GM12892 (cell line): ENCODE results near the gene MN1.

Source experiments
- DNase-seq: peaks from one replicate; pipeline ENCODE4 v3.0.0; 2011; ENCODE audit not compliant: insufficient read length
- FAIRE-seq: peaks from 2 replicates; lab custom pipeline; 2011; peaks lifted over from hg19 to GRCh38; lab: Jason Lieb, UNC
- POLR2A ChIP-seq: IDR thresholded peaks from 2 replicates; pipeline ENCODE4 v1.6.1; 2011; ENCODE audit warnings: low read depth, low read length, control low read depth
- POLR2AphosphoS5 ChIP-seq: IDR thresholded peaks from 2 replicates; pipeline ENCODE4 v1.6.1; 2011; ENCODE audit warnings: low read depth, low read length, control low read depth
- TAF1 ChIP-seq: IDR thresholded peaks from 2 replicates; pipeline ENCODE4 v1.6.1; 2011; ENCODE audit warnings: low read depth, mild to moderate bottlenecking, control low read depth, low read length, borderline replicate concordance

MN1 gene

DNA sequence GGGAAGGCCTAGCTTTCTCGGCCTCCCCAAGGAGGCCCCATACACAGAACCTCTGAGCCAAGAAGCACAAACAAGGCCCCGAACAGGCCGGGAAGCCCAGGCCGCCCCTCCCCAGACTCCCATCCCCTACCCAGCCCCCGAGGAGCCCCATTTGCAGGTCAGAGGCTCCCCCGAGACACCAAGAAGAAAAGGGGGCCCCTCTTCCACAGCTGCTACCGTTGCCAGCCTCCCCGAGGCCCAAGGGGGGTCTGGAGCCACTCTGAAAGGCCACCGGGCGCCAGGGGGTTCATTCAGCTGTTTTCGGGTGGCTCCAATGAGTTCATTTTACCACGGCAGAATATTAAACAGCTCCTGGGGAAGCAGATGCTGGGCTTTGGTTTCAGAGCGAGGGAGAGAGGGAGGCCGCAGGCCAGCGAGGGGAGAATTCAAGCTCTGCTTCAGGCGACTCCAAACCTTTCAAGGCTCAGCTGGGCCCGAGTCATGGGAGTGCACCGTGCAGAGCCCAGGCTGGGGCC is 28.5 kb downstream of the MN1 start:
- FAIRE-seq, result no peak
- DNase-seq, result no peak
- no peak for TF ChIP-seq POLR2A

DNA sequence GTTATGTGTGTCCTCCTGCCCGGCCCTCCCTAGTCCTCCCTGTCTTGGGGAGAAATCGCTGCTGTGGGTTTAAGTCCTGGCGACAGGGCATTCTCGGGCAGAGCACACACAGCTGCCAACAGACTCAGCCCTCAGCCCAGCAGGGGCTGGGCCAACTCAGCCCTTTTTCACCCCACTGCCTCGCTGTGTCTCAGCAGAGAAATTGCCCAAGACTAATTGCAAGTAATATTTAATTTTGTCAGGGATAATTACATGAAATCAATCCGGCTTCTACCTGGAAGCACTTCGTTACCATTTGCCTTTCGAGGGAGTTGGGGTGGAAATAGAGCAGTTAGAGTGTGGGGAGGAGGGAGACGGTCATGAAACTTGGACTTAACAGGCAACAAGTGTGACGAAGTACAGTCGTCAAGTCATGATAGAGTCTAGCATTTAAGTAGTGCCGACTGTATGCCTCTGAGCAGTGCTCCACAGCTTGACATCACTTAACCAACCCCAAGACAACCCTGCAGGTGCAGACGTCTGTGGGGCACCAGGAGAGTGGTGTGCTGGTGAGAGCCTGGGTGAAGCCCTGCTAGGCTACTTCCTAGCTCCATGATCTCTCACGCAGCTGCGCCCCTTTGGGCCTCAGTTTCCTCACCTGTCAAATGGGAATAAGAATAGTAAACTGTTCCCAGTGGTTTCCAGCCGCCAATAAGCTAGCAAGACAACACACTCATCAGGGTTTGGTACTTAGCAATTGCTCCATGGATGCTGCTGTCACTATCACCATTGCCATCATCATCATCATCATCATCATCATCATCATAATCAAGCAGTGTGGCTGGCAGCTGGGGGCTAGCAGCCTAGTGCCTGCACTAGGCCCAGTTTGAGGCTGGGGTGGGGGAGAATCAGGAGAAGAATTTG is 29.2 kb downstream of the MN1 start:
- FAIRE-seq (no peak), DNase-seq (no peak)
- TF ChIP-seq TAF1 (no peak), POLR2A (no peak), POLR2AphosphoS5 (no peak)

DNA sequence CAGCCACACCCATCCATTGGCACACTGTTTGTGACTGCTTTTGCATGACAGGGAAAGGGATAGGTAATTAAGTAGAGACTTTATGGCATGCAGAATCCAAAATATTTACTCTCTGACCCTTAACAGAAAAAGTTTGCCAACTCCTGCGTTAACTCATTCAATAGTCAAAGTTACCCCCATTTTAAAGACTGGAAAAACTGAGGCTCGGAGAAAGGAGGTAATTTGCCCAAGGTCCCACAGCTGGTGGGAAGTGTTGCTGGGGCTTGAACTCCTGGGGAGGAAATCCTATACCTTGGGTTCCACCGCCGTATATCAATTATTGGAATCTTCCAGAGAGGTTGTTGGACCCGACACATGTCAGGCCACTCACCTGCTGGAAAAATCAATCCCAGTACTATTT is 29.9 kb downstream of the MN1 start:
- TF ChIP-seq POLR2AphosphoS5 (no peak), POLR2A (no peak), TAF1 (no peak)
- FAIRE-seq (no peak), DNase-seq (no peak)

DNA sequence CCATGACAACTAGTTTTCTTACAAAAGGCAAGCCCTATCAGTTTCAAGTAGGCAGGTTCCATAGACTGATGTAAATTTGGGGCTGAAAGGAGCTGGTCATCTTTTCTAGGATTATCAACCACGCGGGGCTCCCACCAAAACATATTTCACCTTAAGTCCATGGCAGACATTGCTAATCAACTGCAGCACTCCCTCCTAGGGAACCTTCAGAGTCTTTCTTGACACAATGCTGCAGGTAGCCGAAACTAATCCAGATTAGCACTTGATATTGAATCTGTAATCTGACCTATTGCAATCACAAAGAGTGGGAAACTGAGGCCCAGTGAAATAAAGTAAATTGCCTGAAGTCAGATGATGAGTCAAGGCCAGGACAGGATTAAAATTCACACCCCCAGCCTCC is 32.5 kb downstream of the MN1 start:
- TF ChIP-seq POLR2A, result no peak
- TF ChIP-seq POLR2AphosphoS5, result no peak
- TF ChIP-seq TAF1, result no peak
- DNase-seq (no peak), FAIRE-seq (no peak)

DNA sequence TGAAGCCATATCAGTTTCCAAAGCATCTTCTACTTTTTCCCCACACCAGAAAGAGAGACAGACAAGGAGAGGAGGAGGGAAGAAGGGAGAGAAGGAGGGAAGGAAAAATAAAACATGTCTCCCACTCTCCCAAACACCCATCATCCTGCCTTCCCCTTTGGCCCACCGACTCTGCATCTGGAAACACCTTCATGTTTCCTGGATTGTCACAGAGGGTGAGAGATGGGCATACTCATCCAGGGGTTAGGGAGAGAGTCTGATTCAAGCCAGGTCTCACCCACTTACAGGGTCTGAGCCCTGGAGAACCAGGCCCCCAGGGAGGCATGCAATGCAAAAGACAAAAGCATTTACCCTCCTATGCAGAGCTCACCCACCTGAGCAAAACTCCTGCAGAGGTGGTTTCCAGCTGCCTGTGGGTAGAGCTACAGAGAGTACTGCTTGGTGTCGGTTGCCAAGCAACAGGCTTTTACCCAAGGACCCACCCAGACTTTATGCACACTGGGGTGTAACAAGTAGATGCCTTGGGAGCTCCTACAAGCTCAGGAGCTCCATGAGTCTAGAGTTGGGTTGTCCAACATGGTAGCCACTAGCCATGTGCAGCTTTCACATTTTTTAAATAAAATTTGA is 33.4 kb downstream of the MN1 start:
- DNase-seq (no peak), FAIRE-seq (no peak)
- TF ChIP-seq POLR2A (no peak), POLR2AphosphoS5 (no peak), TAF1 (no peak)

DNA sequence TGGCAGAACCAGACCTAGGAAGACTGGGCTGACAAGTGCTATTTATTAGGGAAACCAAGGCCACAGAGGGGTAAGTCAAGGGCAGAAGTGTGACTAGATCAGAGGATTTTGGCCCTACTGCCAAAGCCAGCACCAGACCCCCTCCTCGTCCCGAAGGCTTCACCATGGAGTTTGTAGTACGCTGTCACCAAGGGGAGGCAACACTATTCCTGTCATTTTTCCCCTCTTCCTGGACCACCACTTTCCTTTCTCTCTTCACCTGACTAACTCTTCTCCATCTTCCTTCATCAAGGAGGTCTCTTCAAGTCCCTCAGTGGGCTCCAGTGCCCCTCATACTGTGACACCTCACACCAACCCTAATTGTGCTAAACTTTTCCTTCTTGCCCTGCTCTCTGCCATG is 34.9 kb downstream of the MN1 start:
- no peak for FAIRE-seq

DNA sequence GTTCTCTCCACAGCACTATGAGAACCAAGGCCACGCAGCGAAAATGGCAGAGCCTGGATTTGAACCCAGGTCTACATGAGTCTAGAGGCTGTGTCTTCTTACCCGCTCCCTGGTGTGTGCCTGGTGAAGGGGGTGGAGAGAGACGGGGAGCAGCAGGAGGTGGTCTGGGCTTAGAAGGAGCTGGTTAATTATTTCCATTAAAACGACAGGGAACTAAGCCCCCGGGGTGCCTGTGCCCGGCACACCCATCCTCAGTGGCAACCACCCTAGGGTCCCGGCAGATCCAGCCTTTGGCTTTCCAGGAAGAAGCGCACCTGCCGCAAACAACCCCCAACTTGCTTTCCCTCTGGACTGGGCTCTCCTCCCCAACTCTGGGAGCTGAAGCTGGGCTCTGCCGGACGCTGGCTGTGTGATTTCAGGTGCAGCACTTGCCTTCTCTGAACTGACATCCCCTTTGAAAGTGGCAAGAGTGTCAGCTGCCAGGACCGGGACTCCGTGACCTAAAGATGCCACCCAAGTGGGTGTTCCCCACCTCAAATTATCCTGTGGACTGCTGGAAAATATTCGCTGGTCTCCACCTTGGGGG is 35.8 kb downstream of the MN1 start:
- FAIRE-seq, result no peak
- TF ChIP-seq POLR2AphosphoS5, result no peak
- TF ChIP-seq TAF1, result no peak
- TF ChIP-seq POLR2A, result no peak
- no peak for DNase-seq

More for the DNA sequence above, 34.9 kb downstream of the MN1 start:
- TF ChIP-seq POLR2A (no peak), TAF1 (no peak), POLR2AphosphoS5 (no peak)
- DNase-seq, result no peak

DNA sequence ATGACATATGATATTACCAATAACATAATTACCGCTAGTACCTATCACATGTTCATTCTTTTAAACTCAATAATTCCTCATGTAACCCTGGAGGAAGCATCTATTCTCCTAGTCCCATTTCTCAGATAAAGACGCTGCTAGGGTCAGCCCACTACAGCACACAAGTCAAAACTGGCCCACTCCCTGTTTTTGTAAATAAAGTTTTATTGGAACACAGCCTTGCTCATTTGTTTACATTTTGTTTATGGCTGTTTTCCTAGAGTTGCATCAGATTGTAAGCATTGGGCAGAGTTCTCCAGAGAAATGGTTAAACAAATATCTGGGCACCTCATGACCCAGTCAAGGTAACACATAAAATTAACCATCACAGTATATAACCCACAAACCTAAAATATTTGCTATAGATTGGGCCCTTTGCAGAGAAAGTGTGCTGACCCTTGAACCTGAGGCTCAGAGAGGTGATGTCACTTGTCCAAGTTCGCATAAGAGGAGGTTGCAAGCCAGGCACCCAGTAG is 36.8 kb downstream of the MN1 start:
- FAIRE-seq (no peak), DNase-seq (no peak)
- TF ChIP-seq POLR2AphosphoS5 (no peak), TAF1 (no peak), POLR2A (no peak)

DNA sequence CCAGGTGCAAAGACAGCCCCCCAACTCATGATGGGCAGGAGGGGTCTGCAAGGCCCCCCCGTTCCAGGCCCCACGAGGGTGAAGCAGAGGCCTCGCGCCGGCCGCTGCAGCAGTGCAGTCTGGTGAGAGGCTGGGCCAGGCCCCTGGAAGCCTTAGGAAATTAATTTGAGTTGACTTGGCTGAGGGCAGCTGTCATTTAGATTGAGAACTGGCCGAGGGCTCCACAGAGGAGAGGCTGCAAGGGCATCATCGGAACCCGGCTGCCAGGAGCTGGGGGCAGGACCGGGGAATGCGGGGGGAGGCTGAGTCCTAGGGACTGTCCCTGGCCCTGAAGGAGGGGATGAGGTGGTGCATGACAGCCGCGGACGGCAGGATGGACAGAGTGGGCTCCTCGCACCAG is 39.9 kb downstream of the MN1 start:
- DNase-seq (no peak), FAIRE-seq (no peak)
- TF ChIP-seq TAF1 (no peak), POLR2A (no peak)

DNA sequence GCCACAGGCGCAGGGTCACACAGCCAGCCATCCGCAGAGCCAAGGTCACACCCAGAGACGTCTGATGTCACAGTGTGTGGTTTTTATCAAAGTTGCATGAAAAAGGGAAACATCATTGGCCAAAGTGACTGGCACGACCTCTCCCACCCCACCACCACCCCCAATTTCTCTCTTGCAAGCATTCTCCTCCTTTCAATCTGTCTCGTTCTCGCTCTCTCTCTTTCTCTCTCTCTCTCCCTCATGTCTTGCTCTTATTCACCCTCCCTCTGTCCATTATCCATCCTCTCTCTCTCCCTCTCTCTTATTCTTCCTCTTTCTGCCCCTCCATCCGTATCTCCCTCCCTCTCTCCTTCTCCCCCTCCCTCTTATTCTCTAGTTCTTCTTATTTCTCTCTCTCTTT is 40.6 kb downstream of the MN1 start:
- DNase-seq, result no peak
- no peak for FAIRE-seq
- TF ChIP-seq POLR2A (no peak), POLR2AphosphoS5 (no peak), TAF1 (no peak)

DNA sequence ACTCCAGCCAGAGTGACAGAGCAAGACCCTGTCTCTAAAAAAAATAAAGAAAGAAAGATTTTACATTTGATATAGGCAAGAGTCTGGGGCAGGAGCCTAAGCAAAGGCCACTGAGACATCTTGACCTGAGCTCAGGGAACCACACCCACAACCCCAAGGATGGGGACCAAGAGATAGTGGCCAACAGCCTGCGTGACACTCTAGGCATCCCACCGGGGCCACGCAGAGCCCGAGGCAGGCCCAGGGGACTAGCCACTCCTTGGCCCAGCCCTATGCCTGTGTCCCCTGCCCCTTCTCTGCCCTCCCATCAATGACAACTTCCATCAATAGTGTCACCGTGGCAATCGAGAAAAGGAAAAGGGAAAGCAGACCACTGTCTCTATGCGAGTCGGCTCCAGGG is 41.1 kb downstream of the MN1 start:
- FAIRE-seq (no peak), DNase-seq (no peak)
- TF ChIP-seq TAF1, result no peak
- TF ChIP-seq POLR2AphosphoS5, result no peak
- no peak for TF ChIP-seq POLR2A
